ENCODE data around the gene TMEM145. TPM values are rescaled to one million over a fixed set of nuclear protein-coding genes. Genes with fewer than 3 reads are reported as not detected.

Gene TMEM145
- polyA plus RNA-seq, 1 donor (not counting 4 experiments of a cell fraction or from before 2014, with no cell fraction given) = not detected

DNA sequence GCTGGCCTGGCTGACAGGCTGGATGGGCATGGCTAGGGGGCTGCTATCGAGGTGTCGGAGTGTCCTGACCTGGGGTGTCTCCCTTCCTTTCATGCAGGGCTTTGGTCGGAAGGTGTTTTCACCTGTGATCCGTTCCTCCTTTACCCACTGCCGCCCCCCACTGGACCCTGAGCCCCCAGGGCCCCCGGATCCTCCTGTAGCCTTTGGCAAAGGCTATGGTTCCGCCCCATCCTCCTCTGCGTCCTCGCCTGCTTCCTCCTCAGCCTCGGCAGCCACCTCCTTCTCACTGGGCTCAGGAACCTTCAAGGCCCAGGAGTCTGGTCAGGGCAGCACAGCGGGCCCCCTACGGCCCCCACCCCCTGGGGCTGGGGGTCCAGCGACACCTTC lies 23.0 kb upstream of the TMEM145 start:
- Histone ChIP-seq H3K9me1 (ENCODE audit: control insufficient read depth, extremely low read depth, insufficient read depth, low read length) (no peaks in the 10 kb centered on the region), H3K9me3 (ENCODE audit: control insufficient read depth, low read depth, low read length) (no peaks in the 10 kb centered on the region), H3K4me1 (ENCODE audit: control insufficient read depth, extremely low read depth, insufficient read depth, low read length) (peaks cover 19% of the 10 kb centered on the region), H3K9ac (ENCODE audit: control insufficient read depth, extremely low read depth, insufficient read depth, low read length) (no peak overlapping the region), H2AFZ (ENCODE audit: control insufficient read depth, low read length) (no peak overlapping the region), H3K27me3 (ENCODE audit: control insufficient read depth, extremely low read depth, insufficient read depth, low read length) (no peaks in the 10 kb centered on the region), H3K36me3 (ENCODE audit: control insufficient read depth in 2 of 2, extremely low read depth in 1 of 2, insufficient read depth in 2 of 2, low read length in 2 of 2) (peaks cover 51 to 54% of the 10 kb centered on the region in 2 experiments), H4K20me1 (ENCODE audit: control insufficient read depth, extremely low read depth, insufficient read depth, low read length) (no peaks in the 10 kb centered on the region), H3K27ac (ENCODE audit: control insufficient read depth, insufficient read depth, low read length) (no peak overlapping the region), H3K79me2 (ENCODE audit: control insufficient read depth, insufficient read depth, low read length) (peaks cover 14% of the 10 kb centered on the region), H3K4me3 (ENCODE audit: control insufficient read depth in 2 of 3, extremely low read depth in 1 of 3, insufficient read depth in 2 of 3, low read depth in 1 of 3, low read length in 3 of 3) (no peak overlapping the region), H3K4me2 (ENCODE audit: control insufficient read depth, extremely low read depth, insufficient read depth, low read depth, low read length) (no peak overlapping the region)
- no peak for DNase-seq (ENCODE audit: low read depth, low spot score)
- no peak for FAIRE-seq
- TF ChIP-seq EZH2 (IDR thresholded peaks at IDR 0.05; ENCODE audit: low read length) (no peak), CTCF (optimal IDR thresholded peaks at IDR 0.05 in 1 of 3, IDR thresholded peaks at IDR 0.05 in 1 of 3, conservative IDR thresholded peaks at IDR 0.05 in 1 of 3; ENCODE audit: extremely low read depth in 1 of 3, insufficient read depth in 2 of 3, low read length in 3 of 3) (no peak)
- dilution Hi-C loops (cut with MboI; ENCODE audit: extremely low pct_ligation_motif_present, low sequenced_read_pairs) = no loop called here

- H3K36me3 ChIP-seq (ENCODE audit: control insufficient read depth in 2 of 2, extremely low read depth in 1 of 2, insufficient read depth in 2 of 2, low read length in 2 of 2) = peaks cover 57 to 58% of the 10 kb centered on the region in 2 experiments
- no peak overlapping the region for H3K9ac ChIP-seq (ENCODE audit: control insufficient read depth, extremely low read depth, insufficient read depth, low read length)
Observed at GRCh38 chr19:42290523-42291434, 22.3 kb upstream of the TMEM145 start.

More at GRCh38 chr19:42290523-42291434, 22.3 kb upstream of the TMEM145 start:
- dilution Hi-C loops (cut with MboI; ENCODE audit: extremely low pct_ligation_motif_present, low sequenced_read_pairs) = no loop called here
- H4K20me1 ChIP-seq (ENCODE audit: control insufficient read depth, extremely low read depth, insufficient read depth, low read length) = no peaks in the 10 kb centered on the region
- no peak overlapping the region for H3K4me2 ChIP-seq (ENCODE audit: control insufficient read depth, extremely low read depth, insufficient read depth, low read depth, low read length)
- DNase-seq (ENCODE audit: low read depth, low spot score) = no peak
- no peak overlapping the region for H3K4me3 ChIP-seq (ENCODE audit: control insufficient read depth in 2 of 3, extremely low read depth in 1 of 3, insufficient read depth in 2 of 3, low read depth in 1 of 3, low read length in 3 of 3)
- H2AFZ ChIP-seq (ENCODE audit: control insufficient read depth, low read length) = no peak overlapping the region
- peaks cover 8% of the 10 kb centered on the region for H3K79me2 ChIP-seq (ENCODE audit: control insufficient read depth, insufficient read depth, low read length)
- no peaks in the 10 kb centered on the region for H3K27me3 ChIP-seq (ENCODE audit: control insufficient read depth, extremely low read depth, insufficient read depth, low read length)
- H3K9me1 ChIP-seq (ENCODE audit: control insufficient read depth, extremely low read depth, insufficient read depth, low read length) = no peaks in the 10 kb centered on the region
- H3K4me1 ChIP-seq (ENCODE audit: control insufficient read depth, extremely low read depth, insufficient read depth, low read length) = peaks cover 15% of the 10 kb centered on the region
- no peaks in the 10 kb centered on the region for H3K9me3 ChIP-seq (ENCODE audit: control insufficient read depth, low read depth, low read length)
- FAIRE-seq = no peak
- TF ChIP-seq CTCF (optimal IDR thresholded peaks at IDR 0.05 in 1 of 3, IDR thresholded peaks at IDR 0.05 in 1 of 3, conservative IDR thresholded peaks at IDR 0.05 in 1 of 3; ENCODE audit: extremely low read depth in 1 of 3, insufficient read depth in 2 of 3, low read length in 3 of 3) (peak; percentile 45 to 54 (median 51)), EZH2 (IDR thresholded peaks at IDR 0.05; ENCODE audit: low read length) (no peak)
- no peak overlapping the region for H3K27ac ChIP-seq (ENCODE audit: control insufficient read depth, insufficient read depth, low read length)

All from keratinocyte (primary cell).